HEK293 (cell line): Measurements from ENCODE around the gene POU2AF1.

ENCODE experiments used
- CTCF ChIA-PET: fragments of 350-600 bp; formaldehyde crosslinking; extraction: SDS; loops from one replicate; lab custom pipeline; 2021; ENCODE audit warnings: antibody characterized with exemption; lab: Yijun Ruan, JAX
- POLR2A ChIA-PET: fragments of 300-600 bp; formaldehyde crosslinking; extraction: SDS; loops from one replicate; lab custom pipeline; 2020; ENCODE audit warnings: antibody characterized with exemption, inconsistent platforms; lab: Yijun Ruan, JAX
- H3K27ac ChIP-seq: fragments of 200-500 bp; sonication (Bioruptor generic); 2 replicates; pipeline ENCODE4 v1.5.1; 2014; ENCODE audit warnings: low read depth, low read length, control low read depth, inconsistent platforms; ENCODE audit errors: extremely low read depth
- H3K36me3 ChIP-seq, 2 experiments: fragments of 200-500 bp in 1 of 2; sonication (Bioruptor generic) in 1 of 2; 1 replicate in 1 of 2; 2 replicates in 1 of 2; pipeline ENCODE4 v1.5.1; 2014 to 2017; ENCODE audit warnings: inconsistent platforms in 2 of 2, low read length in 2 of 2; ENCODE audit not compliant: control insufficient read depth in 2 of 2, insufficient read depth in 1 of 2
- H3K4me1 ChIP-seq: fragments of 200-500 bp; sonication (Bioruptor generic); 2 replicates; pipeline ENCODE4 v1.5.1; 2014; ENCODE audit warnings: mild to moderate bottlenecking, low read length, inconsistent platforms; ENCODE audit not compliant: control insufficient read depth, insufficient read depth
- H3K4me3 ChIP-seq: 2 replicates; pipeline ENCODE4 v1.5.1; 2011; ENCODE audit warnings: low read depth, mild to moderate bottlenecking, control low read depth, low read length, moderate library complexity
- H3K9me3 ChIP-seq: fragments of 200-500 bp; sonication (Bioruptor generic); 2 replicates; pipeline ENCODE4 v1.5.1; 2014; ENCODE audit warnings: low read depth, low read length, inconsistent platforms; ENCODE audit not compliant: control insufficient read depth, insufficient read depth
- PRDM1 ChIP-seq: fragments of 450-650 bp; formaldehyde crosslinking; IDR thresholded peaks from 2 replicates; pipeline ENCODE4; 2016; ENCODE audit warnings: missing biosample characterization, missing genetic modification characterization
- SP7 ChIP-seq: fragments of 450-650 bp; formaldehyde crosslinking; IDR thresholded peaks from 2 replicates; pipeline ENCODE4 v1.5.1; 2016; ENCODE audit warnings: missing biosample characterization, missing genetic modification characterization
- TRIM28 ChIP-seq: IDR thresholded peaks from 2 replicates; pipeline ENCODE4 v1.6.1; 2011; ENCODE audit warnings: low read length, control low read depth, borderline replicate concordance
- ZBTB48 ChIP-seq: fragments of 450-650 bp; formaldehyde crosslinking; IDR thresholded peaks from 2 replicates; pipeline ENCODE4 v1.5.1; 2016; ENCODE audit warnings: missing biosample characterization, missing genetic modification characterization
- ZFHX2 ChIP-seq: fragments of 450-650 bp; formaldehyde crosslinking; conservative IDR thresholded peaks from 2 replicates; pipeline ENCODE4 v1.5.1; 2016; ENCODE audit warnings: missing biosample characterization, missing genetic modification characterization
- ZNF132 ChIP-seq: fragments of 450-650 bp; formaldehyde crosslinking; IDR thresholded peaks from 2 replicates; pipeline ENCODE4 v1.5.1; 2017; ENCODE audit warnings: missing biosample characterization, missing genetic modification characterization, borderline replicate concordance
- ZNF169 ChIP-seq: fragments of 450-650 bp; formaldehyde crosslinking; IDR thresholded peaks from 2 replicates; pipeline ENCODE4 v1.5.1; 2016; ENCODE audit warnings: missing biosample characterization, missing genetic modification characterization
- ZNF23 ChIP-seq: fragments of 450-650 bp; formaldehyde crosslinking; IDR thresholded peaks from 2 replicates; pipeline ENCODE4 v1.5.1; 2016; ENCODE audit warnings: missing biosample characterization, missing genetic modification characterization, borderline replicate concordance
- ZNF274 ChIP-seq, 2 experiments: fragments of 200-500 bp in 1 of 2; fragments of 450-650 bp in 1 of 2; sonication (Bioruptor generic) in 1 of 2; formaldehyde crosslinking in 1 of 2; IDR thresholded peaks; 2 replicates each; pipeline versions ENCODE4 v1.5.1 to v1.6.1; 2014 to 2016; ENCODE audit warnings: borderline replicate concordance in 1 of 2, inconsistent platforms in 1 of 2, low read length in 1 of 2, missing biosample characterization in 1 of 2, missing genetic modification characterization in 1 of 2
- ZNF433 ChIP-seq: fragments of 450-650 bp; formaldehyde crosslinking; IDR thresholded peaks from 2 replicates; pipeline ENCODE4 v1.5.1; 2016; ENCODE audit warnings: missing biosample characterization, missing genetic modification characterization, low read depth
- ZNF747 ChIP-seq: fragments of 450-650 bp; formaldehyde crosslinking; IDR thresholded peaks from 2 replicates; pipeline ENCODE4 v1.5.1; 2016; ENCODE audit warnings: missing biosample characterization, missing genetic modification characterization
- ZNF76 ChIP-seq: fragments of 450-650 bp; formaldehyde crosslinking; IDR thresholded peaks from 2 replicates; pipeline ENCODE4; 2016; ENCODE audit warnings: low read depth, missing biosample characterization, missing genetic modification characterization, borderline replicate concordance
- ZNF768 ChIP-seq: fragments of 450-650 bp; formaldehyde crosslinking; IDR thresholded peaks from 2 replicates; pipeline ENCODE4 v1.5.1; 2018; ENCODE audit warnings: missing biosample characterization, mild to moderate bottlenecking, missing genetic modification characterization
- TF ChIP-seq, protein P1 (sequence below): IDR thresholded peaks from 2 replicates; pipeline ENCODE4 v1.6.1; 2011; ENCODE audit warnings: mild to moderate bottlenecking, low read depth, low read length, borderline replicate concordance
- TF ChIP-seq, protein P2 (sequence below): sonication (generic); formaldehyde crosslinking; IDR thresholded peaks from 2 replicates; pipeline ENCODE4 v1.8.1; 2022; ENCODE audit warnings: mild to moderate bottlenecking, moderate library complexity, missing genetic modification reagents
- TF ChIP-seq, protein P3 (sequence below): fragments of 450-650 bp; formaldehyde crosslinking; IDR thresholded peaks from 2 replicates; pipeline ENCODE4 v1.5.1; 2016; ENCODE audit warnings: missing biosample characterization, missing genetic modification characterization
- TF ChIP-seq, protein P4 (sequence below): fragments of 450-650 bp; IDR thresholded peaks from 2 replicates; pipeline ENCODE4 v1.5.1; 2018; ENCODE audit warnings: missing biosample characterization, missing genetic modification characterization

The POU2AF1 gene

DNA sequence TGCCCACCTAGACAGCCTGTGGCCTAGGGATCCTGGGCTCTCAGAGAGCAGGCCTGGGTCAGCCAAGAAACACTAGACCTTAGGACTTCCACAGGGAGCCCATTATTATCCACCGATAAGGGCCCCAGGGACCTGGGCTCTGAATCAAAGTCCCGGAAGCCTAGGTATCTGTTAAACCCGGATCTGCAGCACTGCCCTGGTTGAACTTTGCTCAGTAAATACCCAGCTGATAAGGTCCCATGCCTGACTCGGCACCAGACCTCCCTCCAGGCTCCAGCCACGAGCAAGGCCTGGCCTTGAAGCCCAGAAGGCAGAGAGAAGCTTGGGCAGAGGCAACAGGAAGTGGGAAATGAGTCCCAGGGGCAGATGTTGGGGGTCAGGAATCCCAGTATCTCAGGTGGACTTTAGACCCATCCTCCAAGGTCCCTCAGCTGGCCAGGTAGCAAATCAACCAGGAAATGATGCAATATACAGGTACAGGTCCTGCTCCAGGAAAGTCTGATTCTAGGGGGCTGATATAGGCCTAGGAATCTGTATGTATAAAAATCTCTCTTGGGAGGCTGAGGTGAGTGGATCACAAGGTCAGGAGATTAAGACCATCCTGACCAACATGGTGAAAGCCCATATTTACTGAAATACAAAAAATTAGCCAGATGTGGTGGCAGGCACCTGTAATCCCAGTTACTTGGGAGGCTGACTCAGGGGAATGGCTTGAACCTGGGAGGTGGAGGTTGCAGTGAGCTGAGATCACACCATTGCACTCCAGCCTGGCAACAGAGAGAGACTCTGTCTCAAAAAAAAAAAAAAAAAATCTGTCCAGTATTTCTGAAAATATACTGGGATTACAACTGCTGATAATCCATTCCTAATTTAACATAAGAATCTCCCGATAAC, 18.7 kb downstream of the POU2AF1 start (continued):
- no peak for TF ChIP-seq ZNF274 (IDR thresholded peaks at IDR 0.05; ENCODE audit: low read length)
- TF ChIP-seq ZNF274 (tag by site-specific recombination; IDR thresholded peaks at IDR 0.05; ENCODE audit: borderline replicate concordance): no peak
- TF ChIP-seq ZNF132: no peak
- TF ChIP-seq ZNF768 (tag by site-specific recombination): no peak
- TF ChIP-seq ZNF76 (tag by site-specific recombination): no peak
- TF ChIP-seq, protein P1, sequence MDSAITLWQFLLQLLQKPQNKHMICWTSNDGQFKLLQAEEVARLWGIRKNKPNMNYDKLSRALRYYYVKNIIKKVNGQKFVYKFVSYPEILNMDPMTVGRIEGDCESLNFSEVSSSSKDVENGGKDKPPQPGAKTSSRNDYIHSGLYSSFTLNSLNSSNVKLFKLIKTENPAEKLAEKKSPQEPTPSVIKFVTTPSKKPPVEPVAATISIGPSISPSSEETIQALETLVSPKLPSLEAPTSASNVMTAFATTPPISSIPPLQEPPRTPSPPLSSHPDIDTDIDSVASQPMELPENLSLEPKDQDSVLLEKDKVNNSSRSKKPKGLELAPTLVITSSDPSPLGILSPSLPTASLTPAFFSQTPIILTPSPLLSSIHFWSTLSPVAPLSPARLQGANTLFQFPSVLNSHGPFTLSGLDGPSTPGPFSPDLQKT: no peak

DNA sequence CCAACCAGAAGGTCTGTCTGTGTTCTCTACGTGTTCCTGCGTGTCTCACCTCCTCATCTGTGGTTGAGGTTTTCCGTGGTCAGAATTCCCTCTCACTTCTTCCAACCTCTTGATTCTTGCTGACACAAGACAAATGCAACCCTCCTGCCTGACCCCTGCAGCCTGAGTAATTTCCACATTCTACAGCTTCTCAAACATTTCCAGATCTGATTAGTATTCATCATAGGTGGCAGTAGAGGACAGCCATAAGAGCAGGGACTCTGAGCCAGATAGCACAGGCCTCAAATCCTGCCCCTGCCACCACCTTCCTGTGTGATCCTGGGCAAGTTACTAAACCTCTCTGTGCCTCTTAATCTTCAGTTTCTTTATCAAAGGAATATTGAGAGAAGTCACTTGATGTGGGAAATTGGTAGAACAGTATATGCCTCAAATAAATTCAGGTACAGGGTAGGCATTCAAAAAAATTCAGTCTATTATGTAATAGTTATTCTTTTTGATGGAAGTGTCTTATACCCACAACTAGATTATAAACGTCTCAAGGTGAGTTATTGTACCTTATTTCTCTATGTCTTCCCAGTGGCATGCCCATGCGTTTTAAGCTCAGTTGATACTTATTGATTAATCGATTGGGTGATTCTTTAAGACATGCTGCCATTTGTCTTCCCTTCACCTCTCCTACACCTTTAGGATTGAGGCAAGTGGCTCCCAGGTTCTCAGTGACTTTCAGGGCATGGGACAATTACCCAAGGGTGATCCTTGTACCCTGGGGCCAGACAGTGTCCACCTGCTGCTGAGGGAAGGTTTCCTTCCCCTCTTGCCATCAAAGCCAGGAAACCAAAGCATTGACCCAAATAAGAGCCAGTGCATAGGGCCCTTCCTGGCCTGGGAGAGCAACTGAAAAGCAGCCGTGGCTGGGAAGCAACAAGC, 19.6 kb downstream of the POU2AF1 start:
- TF ChIP-seq PRDM1 (no peak), TRIM28 (no peak), SP7 (tag by site-specific recombination) (no peak), ZFHX2 (no peak), ZBTB48 (tag by site-specific recombination) (no peak), ZNF747 (no peak), ZNF433 (tag by site-specific recombination) (no peak), ZNF169 (tag by site-specific recombination) (no peak), ZNF23 (no peak)
- TF ChIP-seq, protein P2, sequence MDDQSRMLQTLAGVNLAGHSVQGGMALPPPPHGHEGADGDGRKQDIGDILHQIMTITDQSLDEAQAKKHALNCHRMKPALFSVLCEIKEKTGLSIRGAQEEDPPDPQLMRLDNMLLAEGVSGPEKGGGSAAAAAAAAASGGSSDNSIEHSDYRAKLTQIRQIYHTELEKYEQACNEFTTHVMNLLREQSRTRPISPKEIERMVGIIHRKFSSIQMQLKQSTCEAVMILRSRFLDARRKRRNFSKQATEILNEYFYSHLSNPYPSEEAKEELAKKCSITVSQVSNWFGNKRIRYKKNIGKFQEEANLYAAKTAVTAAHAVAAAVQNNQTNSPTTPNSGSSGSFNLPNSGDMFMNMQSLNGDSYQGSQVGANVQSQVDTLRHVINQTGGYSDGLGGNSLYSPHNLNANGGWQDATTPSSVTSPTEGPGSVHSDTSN (CRISPR knock-in tag): no peak
- TF ChIP-seq, protein P3, sequence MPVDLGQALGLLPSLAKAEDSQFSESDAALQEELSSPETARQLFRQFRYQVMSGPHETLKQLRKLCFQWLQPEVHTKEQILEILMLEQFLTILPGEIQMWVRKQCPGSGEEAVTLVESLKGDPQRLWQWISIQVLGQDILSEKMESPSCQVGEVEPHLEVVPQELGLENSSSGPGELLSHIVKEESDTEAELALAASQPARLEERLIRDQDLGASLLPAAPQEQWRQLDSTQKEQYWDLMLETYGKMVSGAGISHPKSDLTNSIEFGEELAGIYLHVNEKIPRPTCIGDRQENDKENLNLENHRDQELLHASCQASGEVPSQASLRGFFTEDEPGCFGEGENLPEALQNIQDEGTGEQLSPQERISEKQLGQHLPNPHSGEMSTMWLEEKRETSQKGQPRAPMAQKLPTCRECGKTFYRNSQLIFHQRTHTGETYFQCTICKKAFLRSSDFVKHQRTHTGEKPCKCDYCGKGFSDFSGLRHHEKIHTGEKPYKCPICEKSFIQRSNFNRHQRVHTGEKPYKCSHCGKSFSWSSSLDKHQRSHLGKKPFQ: no peak
- TF ChIP-seq, protein P4, sequence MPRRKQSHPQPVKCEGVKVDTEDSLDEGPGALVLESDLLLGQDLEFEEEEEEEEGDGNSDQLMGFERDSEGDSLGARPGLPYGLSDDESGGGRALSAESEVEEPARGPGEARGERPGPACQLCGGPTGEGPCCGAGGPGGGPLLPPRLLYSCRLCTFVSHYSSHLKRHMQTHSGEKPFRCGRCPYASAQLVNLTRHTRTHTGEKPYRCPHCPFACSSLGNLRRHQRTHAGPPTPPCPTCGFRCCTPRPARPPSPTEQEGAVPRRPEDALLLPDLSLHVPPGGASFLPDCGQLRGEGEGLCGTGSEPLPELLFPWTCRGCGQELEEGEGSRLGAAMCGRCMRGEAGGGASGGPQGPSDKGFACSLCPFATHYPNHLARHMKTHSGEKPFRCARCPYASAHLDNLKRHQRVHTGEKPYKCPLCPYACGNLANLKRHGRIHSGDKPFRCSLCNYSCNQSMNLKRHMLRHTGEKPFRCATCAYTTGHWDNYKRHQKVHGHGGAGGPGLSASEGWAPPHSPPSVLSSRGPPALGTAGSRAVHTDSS (tag by site-specific recombination): no peak
- TF ChIP-seq, all 188 proteins: peak for 0
- POLR2A ChIA-PET: no interaction called here
- Histone ChIP-seq H3K36me3 (no peaks in the 10 kb centered on the region), H3K27ac (no peak overlapping the region), H3K4me1 (no peaks in the 10 kb centered on the region), H3K9me3 (no peaks in the 10 kb centered on the region), H3K4me3 (no peak overlapping the region)
- CTCF ChIA-PET: interaction anchor here (1.0 kb wide), 1 partner anchor 77 kb away, joined by 3 read pairs; no protein-coding TSS in a partner anchor
